HG03342 (cell line): ENCODE measurements around the gene MAP2K3.

Experiments used
- ATAC-seq: cut with Tn5 transposase; IDR thresholded peaks from one replicate; pipeline ENCODE4 v1.9.1; 2021; ENCODE audit warnings: mild to moderate bottlenecking, moderate library complexity; ENCODE audit not compliant: unreplicated experiment

Gene MAP2K3

GRCh38 chr17:21284319-21285163 is at the start of gene MAP2K3:
TSS of gene MAP2K3 (plus strand) at chr17:21284711. CDS start at chr17:21284921, 210 bp downstream.
- ATAC-seq = peak; percentile 75

GRCh38 chr17:21235921-21236320 is 48.6 kb upstream of the MAP2K3 start:
- ATAC-seq = no peak

- ATAC-seq = no peak
Measured at GRCh38 chr17:21239680-21240368, 44.7 kb upstream of the MAP2K3 start.

- no peak for ATAC-seq
Measured at GRCh38 chr17:21240369-21241055, 44.0 kb upstream of the MAP2K3 start.

- ATAC-seq = no peak
Measured at GRCh38 chr17:21241564-21241963, 42.9 kb upstream of the MAP2K3 start.

GRCh38 chr17:21242026-21242697 is 42.3 kb upstream of the MAP2K3 start:
- ATAC-seq = no peak

GRCh38 chr17:21242780-21243515 is 41.6 kb upstream of the MAP2K3 start:
- ATAC-seq = no peak

- no peak for ATAC-seq
Measured at GRCh38 chr17:21243516-21244303, 40.8 kb upstream of the MAP2K3 start.

GRCh38 chr17:21245639-21246084 is 38.8 kb upstream of the MAP2K3 start:
- ATAC-seq = no peak

GRCh38 chr17:21246698-21247097 is 37.8 kb upstream of the MAP2K3 start:
- ATAC-seq = no peak

- ATAC-seq = no peak
Measured at GRCh38 chr17:21247552-21248258, 36.8 kb upstream of the MAP2K3 start.

- ATAC-seq = no peak
Measured at GRCh38 chr17:21248500-21248899, 36.0 kb upstream of the MAP2K3 start.

GRCh38 chr17:21249086-21249795 is 35.3 kb upstream of the MAP2K3 start:
- ATAC-seq = no peak

- ATAC-seq = no peak
Measured at GRCh38 chr17:21249920-21250703, 34.4 kb upstream of the MAP2K3 start.

- ATAC-seq = no peak
Measured at GRCh38 chr17:21250854-21251253, 33.7 kb upstream of the MAP2K3 start.

GRCh38 chr17:21251337-21252010 is 33.0 kb upstream of the MAP2K3 start:
- ATAC-seq = no peak

- ATAC-seq = no peak
Measured at GRCh38 chr17:21252289-21252795, 32.2 kb upstream of the MAP2K3 start.
